Tibial nerve (tissue), 4 donors: ENCODE measurements around the gene TYSND1. TPM values are rescaled to one million over a fixed set of nuclear protein-coding genes. Genes with fewer than 3 reads are reported as not detected.

Experiments used
- DNase-seq, 2 donors: peaks; one replicate each; pipeline ENCODE4 v3.0.0-alpha.2; 2019; ENCODE audit warnings: low spot score in 2 of 2
- H3K27ac ChIP-seq, 4 donors: fragments of 200-600 bp; sonication (generic) in 3 of 4; one replicate each; pipeline ENCODE4 v1.5.1; 2017 to 2019; ENCODE audit warnings: mild to moderate bottlenecking in 1 of 4
- H3K27me3 ChIP-seq, 2 donors: fragments of 200-600 bp; sonication (generic) in 1 of 2; one replicate each; pipeline versions ENCODE4 v1.5.1 to v1.6.0; 2017 to 2019
- H3K36me3 ChIP-seq, 3 donors: fragments of 200-600 bp; sonication (generic); one replicate each; pipeline ENCODE4 v1.5.1; 2018 to 2019
- H3K4me1 ChIP-seq, 4 donors: fragments of 200-600 bp; sonication (generic) in 3 of 4; one replicate each; pipeline ENCODE4 v1.5.1; 2017 to 2019
- H3K4me3 ChIP-seq, 4 donors: fragments of 200-600 bp; sonication (generic) in 3 of 4; one replicate each; pipeline ENCODE4 v1.5.1; 2017 to 2019; ENCODE audit warnings: mild to moderate bottlenecking in 1 of 4, moderate library complexity in 1 of 4
- H3K9me3 ChIP-seq, 4 donors: fragments of 200-600 bp; sonication (generic) in 3 of 4; one replicate each; pipeline ENCODE4 v1.5.1; 2017 to 2019
- EP300 ChIP-seq, 2 donors: sonication (generic); formaldehyde crosslinking; IDR thresholded peaks; one replicate each; pipeline ENCODE4 v1.6.1; 2017; ENCODE audit warnings: antibody characterized with exemption in 2 of 2, mild to moderate bottlenecking in 1 of 2
- POLR2A ChIP-seq, 2 donors: fragments of 450-650 bp; IDR thresholded peaks; one replicate each; pipeline ENCODE4 v1.6.1; 2017; ENCODE audit warnings: antibody characterized with exemption in 2 of 2, mild to moderate bottlenecking in 2 of 2, moderate library complexity in 2 of 2
- WGBS, 2 donors: methylation state at CpG; one replicate each; pipeline ENCODE4 v1.1.5; 2018; 5-methylcytosine and 5-hydroxymethylcytosine counted together
- total RNA-seq, 4 donors: library from RNA; depleted of rRNA; stranded (reverse); fragments of >200 nt; gene quantifications; one replicate each; pipeline ENCODE4 v1.1.0, GENCODE V29; 2016
- TF ChIP-seq, protein P1 (sequence below), 5 experiments: fragments of 200-600 bp in 3 of 5; fragments of 450-650 bp in 2 of 5; sonication (generic) in 3 of 5; IDR thresholded peaks; one replicate each; pipeline ENCODE4 v1.5.1; 2016 to 2019; ENCODE audit warnings: antibody characterized with exemption in 5 of 5, mild to moderate bottlenecking in 3 of 5, moderate library complexity in 2 of 5

The TYSND1 gene
- total RNA-seq, 4 donors from 2014 or later: 15.3 to 26.1 (median 19.1) TPM

- DNase-seq: no peak
- 86 to 90% methylated on average over 9 of the region's 9 CpGs for WGBS, 2 donors
- TF ChIP-seq, protein P1, sequence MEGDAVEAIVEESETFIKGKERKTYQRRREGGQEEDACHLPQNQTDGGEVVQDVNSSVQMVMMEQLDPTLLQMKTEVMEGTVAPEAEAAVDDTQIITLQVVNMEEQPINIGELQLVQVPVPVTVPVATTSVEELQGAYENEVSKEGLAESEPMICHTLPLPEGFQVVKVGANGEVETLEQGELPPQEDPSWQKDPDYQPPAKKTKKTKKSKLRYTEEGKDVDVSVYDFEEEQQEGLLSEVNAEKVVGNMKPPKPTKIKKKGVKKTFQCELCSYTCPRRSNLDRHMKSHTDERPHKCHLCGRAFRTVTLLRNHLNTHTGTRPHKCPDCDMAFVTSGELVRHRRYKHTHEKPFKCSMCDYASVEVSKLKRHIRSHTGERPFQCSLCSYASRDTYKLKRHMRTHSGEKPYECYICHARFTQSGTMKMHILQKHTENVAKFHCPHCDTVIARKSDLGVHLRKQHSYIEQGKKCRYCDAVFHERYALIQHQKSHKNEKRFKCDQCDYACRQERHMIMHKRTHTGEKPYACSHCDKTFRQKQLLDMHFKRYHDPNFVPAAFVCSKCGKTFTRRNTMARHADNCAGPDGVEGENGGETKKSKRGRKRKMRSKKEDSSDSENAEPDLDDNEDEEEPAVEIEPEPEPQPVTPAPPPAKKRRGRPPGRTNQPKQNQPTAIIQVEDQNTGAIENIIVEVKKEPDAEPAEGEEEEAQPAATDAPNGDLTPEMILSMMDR (IDR thresholded peaks at IDR 0.05): no peak
- no peak for TF ChIP-seq POLR2A (IDR thresholded peaks at IDR 0.05)
- TF ChIP-seq EP300 (IDR thresholded peaks at IDR 0.05): no peak
- Histone ChIP-seq H3K9me3 (no peaks in the 10 kb centered on the region), H3K4me1 (no peaks in the 10 kb centered on the region), H3K27ac (no peak overlapping the region), H3K36me3 (peaks cover 0 to 51% (median 0%) of the 10 kb centered on the region in 3 donors), H3K27me3 (no peaks in the 10 kb centered on the region), H3K4me3 (no peak overlapping the region)
These were observed 53.1 kb downstream of the TYSND1 start for GRCh38 chr10:70093335-70093944.

DNA sequence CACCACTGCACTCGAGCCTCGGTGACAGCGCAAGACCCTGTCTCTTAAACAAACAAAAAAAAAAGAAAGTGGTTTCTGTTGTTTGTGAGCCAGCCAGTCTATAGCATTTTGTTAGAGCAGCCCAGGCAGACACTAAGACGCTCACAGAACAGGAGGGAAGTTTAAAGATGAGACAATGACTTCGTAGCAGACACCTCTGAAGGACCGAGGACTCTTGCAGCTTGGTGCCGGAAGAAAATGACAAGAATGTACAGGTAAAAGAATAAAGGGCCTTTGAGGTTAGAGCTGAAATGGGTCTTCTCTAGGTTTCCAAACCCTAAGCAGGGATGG lies 54.1 kb downstream of the TYSND1 start:
- no peak for TF ChIP-seq EP300 (IDR thresholded peaks at IDR 0.05)
- TF ChIP-seq POLR2A (IDR thresholded peaks at IDR 0.05): no peak
- TF ChIP-seq, protein P1 (IDR thresholded peaks at IDR 0.05): no peak
- Histone ChIP-seq H3K9me3 (no peaks in the 10 kb centered on the region), H3K27ac (no peak overlapping the region), H3K36me3 (peaks cover 0 to 45% (median 0%) of the 10 kb centered on the region in 3 donors), H3K4me1 (no peaks in the 10 kb centered on the region), H3K27me3 (no peaks in the 10 kb centered on the region), H3K4me3 (no peak overlapping the region)
- 85 to 95% methylated on average over 7 of the region's 7 CpGs for WGBS, 2 donors
- DNase-seq: no peak

DNA sequence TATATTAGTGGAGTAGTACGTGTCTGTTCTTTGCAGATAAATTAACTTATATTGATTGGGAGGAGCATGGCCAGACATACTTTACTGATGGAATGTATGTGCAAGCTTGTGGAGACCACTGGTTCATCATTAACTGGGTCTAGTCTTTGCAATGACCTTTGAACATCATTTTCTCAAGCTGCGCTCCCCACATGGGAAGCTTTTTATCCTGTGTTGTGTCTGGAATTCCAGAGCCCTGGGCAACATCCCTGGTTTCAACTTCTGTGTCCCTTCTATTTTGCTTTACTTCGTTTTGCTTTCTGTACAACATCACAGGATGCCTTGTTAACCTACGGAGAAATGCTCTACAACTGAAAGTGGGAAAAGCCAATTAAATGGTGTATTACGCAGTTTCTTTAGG lies 55.5 kb downstream of the TYSND1 start:
- Histone ChIP-seq H3K4me1 (no peaks in the 10 kb centered on the region), H3K36me3 (peaks cover 0 to 33% (median 0%) of the 10 kb centered on the region in 3 donors), H3K9me3 (no peaks in the 10 kb centered on the region), H3K4me3 (no peak overlapping the region), H3K27me3 (no peaks in the 10 kb centered on the region), H3K27ac (no peak overlapping the region)
- no peak for DNase-seq
- WGBS, 2 donors: 93 to 94% methylated on average over 5 of the region's 5 CpGs
- TF ChIP-seq EP300 (IDR thresholded peaks at IDR 0.05) (no peak), POLR2A (IDR thresholded peaks at IDR 0.05) (no peak)
- TF ChIP-seq, protein P1 (IDR thresholded peaks at IDR 0.05): no peak

- Histone ChIP-seq H3K36me3 (peaks cover 0 to 28% (median 0%) of the 10 kb centered on the region in 3 donors), H3K27me3 (no peaks in the 10 kb centered on the region), H3K4me1 (no peaks in the 10 kb centered on the region), H3K27ac (no peak overlapping the region), H3K9me3 (no peaks in the 10 kb centered on the region), H3K4me3 (no peak overlapping the region)
- DNase-seq: no peak
- TF ChIP-seq, protein P1 (IDR thresholded peaks at IDR 0.05): no peak
- no peak for TF ChIP-seq EP300 (IDR thresholded peaks at IDR 0.05)
- no peak for TF ChIP-seq POLR2A (IDR thresholded peaks at IDR 0.05)
- WGBS, 2 donors: 95 to 96% methylated on average over 8 of the region's 8 CpGs
These were observed 56.5 kb downstream of the TYSND1 start for GRCh38 chr10:70090013-70090412.

DNA sequence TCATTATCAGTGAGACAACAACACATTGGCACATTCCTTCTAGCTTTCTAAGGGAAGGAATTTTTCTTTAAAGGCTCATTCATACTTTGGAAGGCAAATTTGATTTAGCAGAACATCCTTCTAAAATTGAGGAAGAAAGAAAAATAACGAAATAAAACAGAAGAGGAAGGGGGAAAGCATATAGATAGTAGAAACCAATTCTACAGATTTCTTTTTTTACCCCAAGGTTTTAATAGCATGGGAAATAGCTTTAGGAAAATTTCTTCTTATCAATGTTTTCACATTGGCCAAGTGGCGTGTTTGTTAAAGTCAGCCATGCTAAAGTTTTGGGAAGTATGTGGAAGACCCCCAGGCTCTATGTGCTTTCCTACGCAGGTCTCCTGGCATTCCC lies 58.2 kb downstream of the TYSND1 start:
- no peak overlapping the region for H3K27ac ChIP-seq
- no peaks in the 10 kb centered on the region for H3K4me1 ChIP-seq
- 81 to 89% methylated on average over 3 of the region's 3 CpGs for WGBS, 2 donors
- no peak overlapping the region for H3K4me3 ChIP-seq
- TF ChIP-seq, protein P1 (IDR thresholded peaks at IDR 0.05): no peak
- TF ChIP-seq EP300 (IDR thresholded peaks at IDR 0.05): no peak
- no peak for TF ChIP-seq POLR2A (IDR thresholded peaks at IDR 0.05)
- no peaks in the 10 kb centered on the region for H3K27me3 ChIP-seq
- no peaks in the 10 kb centered on the region for H3K9me3 ChIP-seq
- H3K36me3 ChIP-seq: peaks cover 0 to 11% (median 0%) of the 10 kb centered on the region in 3 donors
- DNase-seq: no peak

Other genes starting within 250 kb of the TYSND1 start
- 10 to 100 TPM in 1 of 4 donors, 1 to 10 TPM in 3; 4.6 to 11.1 (median 8.9) TPM for gene MACROH2A2, start 93.9 kb downstream of the TYSND1 start, total RNA-seq
- gene AIFM2, start 13.9 kb downstream of the TYSND1 start, total RNA-seq: 10 to 100 TPM; 13.3 to 34.2 (median 19.4) TPM
- 10 to 100 TPM; 68.8 to 83.3 (median 79.7) TPM for gene SAR1A, start 23.8 kb upstream of the TYSND1 start, total RNA-seq
- 100 to 1,000 TPM; 147 to 169 (median 150) TPM for gene PPA1, start 86.7 kb upstream of the TYSND1 start, total RNA-seq
- 1 to 10 TPM; 1.8 to 5.7 (median 4.4) TPM for gene NPFFR1, start 137.3 kb upstream of the TYSND1 start, total RNA-seq
- 10 to 100 TPM in 1 of 4 donors, 1 to 10 TPM in 3; 4.4 to 11.1 (median 8.6) TPM for gene LRRC20, start 235.9 kb upstream of the TYSND1 start, total RNA-seq